BE2C (cell line): ENCODE data around the gene PPP2R5C.

ENCODE experiments used
- DNase-seq: peaks from one replicate; pipeline ENCODE4 v3.0.0-alpha.2; 2020
- H3K27me3 ChIP-seq: fragments of 250-450 bp; sonication (Bioruptor Pico); 2 replicates; pipeline ENCODE4 v1.5.1; 2020; ENCODE audit warnings: mild to moderate bottlenecking
- H3K36me3 ChIP-seq: fragments of 250-450 bp; sonication (Bioruptor Pico); 2 replicates; pipeline ENCODE4 v1.5.1; 2020; ENCODE audit warnings: mild to moderate bottlenecking
- H3K4me1 ChIP-seq: fragments of 250-450 bp; sonication (Bioruptor Pico); 2 replicates; pipeline ENCODE4 v1.5.1; 2020
- H3K4me3 ChIP-seq: 2 replicates; pipeline ENCODE4 v1.5.1; 2011; ENCODE audit warnings: low read depth, low read length
- H3K9me3 ChIP-seq: fragments of 250-450 bp; sonication (Bioruptor Pico); 2 replicates; pipeline ENCODE4 v1.5.1; 2020
- CTCF ChIP-seq: IDR thresholded peaks from 2 replicates; pipeline ENCODE4 v1.5.1; 2012; ENCODE audit warnings: mild to moderate bottlenecking, low read depth, low read length

PPP2R5C gene

DNA sequence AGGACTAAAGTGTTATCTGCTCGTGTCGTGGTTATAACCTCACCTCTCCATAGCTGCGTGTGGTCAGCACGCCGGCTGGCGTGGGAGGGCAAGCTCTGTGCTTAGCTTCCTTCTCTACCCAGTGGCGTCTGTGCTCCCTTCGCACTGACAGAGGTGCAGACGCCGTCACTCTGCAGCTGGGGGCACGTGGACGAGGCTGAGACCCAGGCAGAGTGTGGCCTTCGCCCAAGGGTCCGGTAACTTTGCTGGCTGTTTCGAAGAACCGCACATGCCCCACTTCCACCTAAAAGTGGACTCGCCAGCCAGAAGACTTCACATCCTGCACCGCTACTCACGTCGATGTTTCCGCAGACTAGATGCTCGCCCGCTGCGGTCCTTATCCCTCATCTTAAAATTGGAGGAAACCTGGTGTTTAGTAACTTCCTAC is 166.9 kb downstream of the PPP2R5C start:
- DNase-seq, result no peak
- Histone ChIP-seq H3K36me3 (peaks cover 22% of the 10 kb centered on the region), H3K27me3 (no peaks in the 10 kb centered on the region), H3K9me3 (no peaks in the 10 kb centered on the region), H3K4me3 (no peak overlapping the region), H3K4me1 (no peaks in the 10 kb centered on the region; the same call in 1 of the 2 replicates)
- no peak for TF ChIP-seq CTCF

- no peak for TF ChIP-seq CTCF
- DNase-seq, result no peak
- no peaks in the 10 kb centered on the region for H3K9me3 ChIP-seq
These were observed 167.6 kb downstream of the PPP2R5C start for GRCh38 chr14:101929096-101929495.

DNA sequence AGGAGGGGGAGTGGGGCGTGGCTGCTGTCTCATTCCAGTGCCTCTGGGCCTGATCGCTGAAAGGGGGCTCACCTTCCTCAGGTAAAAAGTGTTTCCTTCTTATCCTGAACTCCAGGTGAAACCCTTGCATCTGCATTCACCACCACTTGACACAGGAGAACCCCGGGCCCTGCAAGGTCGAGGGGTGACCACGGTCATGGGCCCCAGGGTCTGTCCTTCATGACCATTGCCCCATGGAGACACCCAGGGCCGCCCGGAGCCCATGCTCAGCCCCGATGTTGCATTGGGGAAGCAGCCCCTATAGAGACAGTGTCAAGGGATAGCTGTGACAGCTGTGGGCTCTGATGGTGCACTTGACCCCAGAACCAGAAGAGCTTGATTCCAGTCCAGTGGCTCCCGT is 168.4 kb downstream of the PPP2R5C start:
- TF ChIP-seq CTCF, result no peak
- Histone ChIP-seq H3K4me3 (no peak overlapping the region), H3K4me1 (no peaks in the 10 kb centered on the region; the same call in 1 of the 2 replicates), H3K27me3 (no peaks in the 10 kb centered on the region), H3K36me3 (peaks cover 17% of the 10 kb centered on the region), H3K9me3 (no peaks in the 10 kb centered on the region)
- DNase-seq, result no peak

More at GRCh38 chr14:101929096-101929495, 167.6 kb downstream of the PPP2R5C start:
- Histone ChIP-seq H3K4me1 (no peaks in the 10 kb centered on the region; the same call in 1 of the 2 replicates), H3K4me3 (no peak overlapping the region), H3K27me3 (no peaks in the 10 kb centered on the region), H3K36me3 (peaks cover 22% of the 10 kb centered on the region)

DNA sequence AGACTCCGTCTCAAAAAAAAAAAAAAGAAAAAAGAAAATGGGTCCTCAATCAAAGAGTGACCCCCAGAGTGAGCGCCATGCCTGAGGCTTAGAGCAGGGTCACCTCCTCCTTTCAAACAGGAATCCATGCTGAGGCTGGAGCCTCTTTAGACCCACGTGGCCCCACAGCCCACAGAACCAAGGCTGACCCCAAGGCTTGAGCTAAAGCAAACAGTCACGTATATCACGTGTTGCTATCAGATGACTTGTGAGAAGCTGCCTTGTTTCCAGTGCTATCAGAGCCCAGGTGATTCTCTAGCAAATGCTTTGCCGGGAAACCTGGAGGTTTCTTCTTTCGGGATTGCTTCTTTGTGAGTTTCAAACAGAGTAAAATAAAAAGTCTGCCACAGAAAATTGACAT is 171.2 kb downstream of the PPP2R5C start:
- H3K9me3 ChIP-seq, result no peaks in the 10 kb centered on the region
- H3K4me3 ChIP-seq, result no peak overlapping the region
- H3K4me1 ChIP-seq, result no peaks in the 10 kb centered on the region; the same call in 1 of the 2 replicates
- no peak for DNase-seq
- no peaks in the 10 kb centered on the region for H3K27me3 ChIP-seq
- no peak for TF ChIP-seq CTCF
- H3K36me3 ChIP-seq, result peaks cover 10% of the 10 kb centered on the region

DNA sequence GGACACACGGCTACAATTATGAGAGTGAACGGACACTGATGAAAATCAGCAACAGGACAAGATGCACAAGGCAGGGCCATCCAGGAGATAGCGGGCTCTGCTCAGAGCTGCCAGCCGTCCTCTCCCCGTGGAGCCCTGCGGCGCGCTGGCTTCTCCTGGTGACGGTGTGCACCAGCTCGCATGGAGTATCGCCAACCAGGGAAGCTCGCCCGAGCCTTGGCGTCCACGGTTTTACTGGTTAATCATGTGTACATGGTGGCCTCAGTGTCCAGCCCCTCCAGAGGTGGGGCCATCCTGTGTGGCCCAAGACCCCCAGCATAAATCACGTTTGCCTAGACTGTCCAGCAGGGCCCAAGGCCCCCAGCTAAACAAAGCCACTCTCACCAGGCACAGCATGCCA is 171.7 kb downstream of the PPP2R5C start:
- Histone ChIP-seq H3K27me3 (no peaks in the 10 kb centered on the region), H3K4me3 (no peak overlapping the region), H3K4me1 (no peaks in the 10 kb centered on the region; the same call in 1 of the 2 replicates), H3K9me3 (no peaks in the 10 kb centered on the region), H3K36me3 (peaks cover 10% of the 10 kb centered on the region)
- no peak for TF ChIP-seq CTCF
- DNase-seq, result no peak

DNA sequence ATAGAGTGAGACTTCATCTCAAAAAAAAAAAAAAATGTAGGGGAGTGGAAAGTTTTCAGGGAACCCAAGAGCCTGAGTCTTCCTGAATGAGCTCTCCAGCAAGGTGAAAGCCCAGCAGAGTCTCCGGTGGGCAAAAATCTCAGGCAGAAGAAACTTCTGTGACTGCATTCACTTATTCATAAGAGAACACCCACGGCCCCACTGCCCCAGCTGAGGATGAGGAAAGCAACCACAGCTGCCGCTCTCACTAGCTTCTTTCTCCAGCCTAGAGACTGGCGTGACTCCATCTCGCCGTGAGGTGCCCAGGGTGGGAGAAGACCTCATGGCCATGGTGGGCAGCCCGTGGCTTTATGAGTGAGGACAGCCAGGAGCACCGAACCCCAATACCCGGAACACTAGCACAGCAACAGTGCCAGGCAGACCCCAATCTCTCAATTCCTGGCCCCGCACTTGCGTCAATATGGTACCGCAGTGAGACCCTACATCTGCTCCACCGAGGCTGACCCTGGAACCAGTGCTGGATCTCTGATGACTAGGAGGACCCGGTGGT is 173.2 kb downstream of the PPP2R5C start:
- Histone ChIP-seq H3K9me3 (no peaks in the 10 kb centered on the region), H3K4me3 (no peak overlapping the region), H3K4me1 (no peaks in the 10 kb centered on the region), H3K36me3 (no peaks in the 10 kb centered on the region; the same call in 1 of the 2 replicates), H3K27me3 (no peaks in the 10 kb centered on the region)
- no peak for DNase-seq
- no peak for TF ChIP-seq CTCF
